GM23248 (cell line): ENCODE results near the gene FOXK1.
"Not testable (repeated sequence)": the region's sequence is repeated elsewhere in the genome, so short reads cannot be mapped to it uniquely, and the experiment has no call there.

Source experiments
- EZH2 ChIP-seq: fragments of 200-600 bp; sonication (generic); IDR thresholded peaks from 2 replicates; pipeline ENCODE4 v1.6.1; 2018; ENCODE audit warnings: antibody characterized with exemption, mild to moderate bottlenecking; ENCODE audit not compliant: insufficient read depth, poor library complexity, severe bottlenecking
- EZH2phosphoT487 ChIP-seq: fragments of 200-600 bp; sonication (generic); IDR thresholded peaks from 2 replicates; pipeline ENCODE4 v1.6.1; 2018; ENCODE audit warnings: antibody characterized with exemption, moderate library complexity, mild to moderate bottlenecking, low read depth; ENCODE audit not compliant: insufficient read depth

- not testable (repeated sequence) for TF ChIP-seq EZH2, EZH2phosphoT487
Observed at GRCh38 chr7:4794171-4794570, 112.1 kb downstream of the FOXK1 start.
